AG09319 (cell line): ENCODE results near the gene OPN1LW.

ENCODE experiments used
- DNase-seq: peaks from one replicate; pipeline ENCODE4 v3.0.0-alpha.2; 2010; ENCODE audit warnings: low read depth; ENCODE audit errors: extremely low read depth
- CTCF ChIP-seq: IDR thresholded peaks from 2 replicates; pipeline ENCODE4 v1.5.1; 2011; ENCODE audit warnings: low read depth, mild to moderate bottlenecking, inconsistent platforms, low read length, moderate library complexity

The OPN1LW gene

DNA sequence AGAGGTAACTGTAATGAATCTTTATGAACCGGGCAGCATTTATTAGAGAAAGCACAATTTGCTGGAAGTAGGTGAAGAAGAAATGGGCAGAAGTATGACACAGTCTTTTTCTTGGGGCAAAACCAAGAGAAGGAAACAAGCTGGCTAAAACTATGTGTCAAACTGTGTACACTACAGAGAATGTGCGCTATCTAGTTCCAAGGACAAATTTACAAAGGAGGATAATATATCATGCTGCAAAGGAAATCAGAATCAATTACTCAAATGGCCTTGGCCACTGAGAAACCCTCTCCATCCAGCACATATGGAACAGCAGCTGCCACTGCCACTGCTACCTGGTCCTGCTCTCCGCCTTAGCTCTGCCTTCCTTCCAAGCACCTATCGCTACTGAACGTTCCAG, 29.4 kb upstream of the OPN1LW start:
- no peak for TF ChIP-seq CTCF
- no peak for DNase-seq

- no peak for TF ChIP-seq CTCF
- no peak for DNase-seq
Measured at GRCh38 chrX:154115071-154115470, 29.0 kb upstream of the OPN1LW start.

DNA sequence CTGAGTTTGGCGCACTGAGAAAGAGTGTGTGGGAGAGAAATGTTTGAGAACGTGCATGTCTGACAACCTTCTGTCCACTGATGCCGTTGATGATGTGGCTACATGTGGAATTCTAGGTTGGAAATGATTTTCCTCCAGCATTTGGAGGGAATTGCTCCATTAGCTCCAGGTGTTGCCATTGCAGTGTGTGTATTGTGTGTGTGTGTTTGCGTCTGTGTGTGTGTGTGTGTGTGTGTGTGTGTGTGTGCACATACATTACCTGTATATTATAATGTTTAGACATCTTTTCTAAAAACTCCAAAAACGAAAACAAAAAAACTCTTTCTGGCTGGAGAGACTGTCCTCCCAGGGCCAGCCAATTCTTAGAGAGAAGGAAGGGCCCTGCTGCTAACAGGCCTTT, 28.3 kb upstream of the OPN1LW start:
- TF ChIP-seq CTCF, result no peak
- no peak for DNase-seq

GRCh38 chrX:154116426-154117211, 27.4 kb upstream of the OPN1LW start:
- DNase-seq, result no peak
- TF ChIP-seq CTCF, result no peak

GRCh38 chrX:154117566-154117965, 26.5 kb upstream of the OPN1LW start:
- no peak for DNase-seq
- no peak for TF ChIP-seq CTCF

- no peak for TF ChIP-seq CTCF
- no peak for DNase-seq
Measured at GRCh38 chrX:154120567-154120966, 23.5 kb upstream of the OPN1LW start.

GRCh38 chrX:154121207-154121606, 22.8 kb upstream of the OPN1LW start:
- DNase-seq, result no peak
- no peak for TF ChIP-seq CTCF
